HEK293 (cell line): ENCODE data around the gene THBS2.

Source experiments
- CTCF ChIA-PET: fragments of 350-600 bp; formaldehyde crosslinking; extraction: SDS; loops from one replicate; lab custom pipeline; 2021; ENCODE audit warnings: antibody characterized with exemption; lab: Yijun Ruan, JAX
- POLR2A ChIA-PET: fragments of 300-600 bp; formaldehyde crosslinking; extraction: SDS; loops from one replicate; lab custom pipeline; 2020; ENCODE audit warnings: antibody characterized with exemption, inconsistent platforms; lab: Yijun Ruan, JAX
- H3K27ac ChIP-seq: fragments of 200-500 bp; sonication (Bioruptor generic); 2 replicates; pipeline ENCODE4 v1.5.1; 2014; ENCODE audit warnings: low read depth, low read length, control low read depth, inconsistent platforms; ENCODE audit errors: extremely low read depth
- H3K36me3 ChIP-seq, 2 experiments: fragments of 200-500 bp in 1 of 2; sonication (Bioruptor generic) in 1 of 2; 1 replicate in 1 of 2; 2 replicates in 1 of 2; pipeline ENCODE4 v1.5.1; 2014 to 2017; ENCODE audit warnings: inconsistent platforms in 2 of 2, low read length in 2 of 2; ENCODE audit not compliant: control insufficient read depth in 2 of 2, insufficient read depth in 1 of 2
- H3K4me1 ChIP-seq: fragments of 200-500 bp; sonication (Bioruptor generic); 2 replicates; pipeline ENCODE4 v1.5.1; 2014; ENCODE audit warnings: mild to moderate bottlenecking, low read length, inconsistent platforms; ENCODE audit not compliant: control insufficient read depth, insufficient read depth
- H3K4me3 ChIP-seq: 2 replicates; pipeline ENCODE4 v1.5.1; 2011; ENCODE audit warnings: low read depth, mild to moderate bottlenecking, control low read depth, low read length, moderate library complexity
- H3K9me3 ChIP-seq: fragments of 200-500 bp; sonication (Bioruptor generic); 2 replicates; pipeline ENCODE4 v1.5.1; 2014; ENCODE audit warnings: low read depth, low read length, inconsistent platforms; ENCODE audit not compliant: control insufficient read depth, insufficient read depth
- BCL11B ChIP-seq: fragments of 450-650 bp; formaldehyde crosslinking; IDR thresholded peaks from 2 replicates; pipeline ENCODE4 v1.5.1; 2016; ENCODE audit warnings: low read depth, missing biosample characterization, missing genetic modification characterization
- EGR2 ChIP-seq: fragments of 450-650 bp; formaldehyde crosslinking; IDR thresholded peaks from 2 replicates; pipeline ENCODE4 v1.5.1; 2016; ENCODE audit warnings: low read depth, missing biosample characterization, missing genetic modification characterization
- GFI1B ChIP-seq: fragments of 450-650 bp; formaldehyde crosslinking; IDR thresholded peaks from 2 replicates; pipeline ENCODE4 v1.5.1; 2016; ENCODE audit warnings: missing biosample characterization, missing genetic modification characterization
- HOXC10 ChIP-seq: sonication (generic); formaldehyde crosslinking; IDR thresholded peaks from 2 replicates; pipeline ENCODE4 v1.8.1; 2023; ENCODE audit warnings: mild to moderate bottlenecking, missing genetic modification reagents
- KLF10 ChIP-seq: fragments of 450-650 bp; IDR thresholded peaks from 2 replicates; pipeline ENCODE4 v1.5.1; 2018; ENCODE audit warnings: missing biosample characterization, mild to moderate bottlenecking, missing genetic modification characterization
- KLF8 ChIP-seq: fragments of 450-650 bp; formaldehyde crosslinking; IDR thresholded peaks from 2 replicates; pipeline ENCODE4 v1.5.1; 2016; ENCODE audit warnings: missing biosample characterization, missing genetic modification characterization
- OSR2 ChIP-seq: fragments of 450-650 bp; formaldehyde crosslinking; IDR thresholded peaks from 2 replicates; pipeline ENCODE4 v1.5.1; 2016; ENCODE audit warnings: missing biosample characterization, missing genetic modification characterization
- SALL2 ChIP-seq: fragments of 450-650 bp; formaldehyde crosslinking; IDR thresholded peaks from 2 replicates; pipeline ENCODE4 v1.5.0; 2017; ENCODE audit warnings: missing biosample characterization, mild to moderate bottlenecking, missing genetic modification characterization, borderline replicate concordance
- SETDB1 ChIP-seq: IDR thresholded peaks from one replicate; pipeline ENCODE4 v1.6.1; 2017; ENCODE audit warnings: mild to moderate bottlenecking, low read length, moderate library complexity, mixed read lengths; ENCODE audit not compliant: insufficient read length
- ZBTB7A ChIP-seq: fragments of 450-650 bp; formaldehyde crosslinking; IDR thresholded peaks from 2 replicates; pipeline ENCODE4 v1.5.1; 2016; ENCODE audit warnings: low read depth, missing biosample characterization, missing genetic modification characterization
- ZFP3 ChIP-seq: fragments of 450-650 bp; formaldehyde crosslinking; IDR thresholded peaks from 2 replicates; pipeline ENCODE4 v1.5.1; 2016; ENCODE audit warnings: low read depth, missing biosample characterization, missing genetic modification characterization
- ZNF155 ChIP-seq: fragments of 450-650 bp; formaldehyde crosslinking; IDR thresholded peaks from 2 replicates; pipeline ENCODE4 v1.5.1; 2016; ENCODE audit warnings: missing biosample characterization, missing genetic modification characterization
- ZNF175 ChIP-seq: fragments of 450-650 bp; formaldehyde crosslinking; IDR thresholded peaks from 2 replicates; pipeline ENCODE4 v1.5.1; 2016; ENCODE audit warnings: missing biosample characterization, missing genetic modification characterization
- ZNF18 ChIP-seq: fragments of 450-650 bp; formaldehyde crosslinking; IDR thresholded peaks from 2 replicates; pipeline ENCODE4 v1.5.1; 2016; ENCODE audit warnings: missing biosample characterization, missing genetic modification characterization
- ZNF184 ChIP-seq: fragments of 450-650 bp; IDR thresholded peaks from 2 replicates; pipeline ENCODE4 v1.5.1; 2018; ENCODE audit warnings: missing biosample characterization, mild to moderate bottlenecking, missing genetic modification characterization
- ZNF239 ChIP-seq: fragments of 450-650 bp; formaldehyde crosslinking; IDR thresholded peaks from 2 replicates; pipeline ENCODE4 v1.5.1; 2016; ENCODE audit warnings: missing biosample characterization, missing genetic modification characterization
- ZNF24 ChIP-seq: fragments of 450-650 bp; formaldehyde crosslinking; IDR thresholded peaks from 2 replicates; pipeline ENCODE4 v1.5.1; 2016; ENCODE audit warnings: missing biosample characterization, missing genetic modification characterization
- ZNF311 ChIP-seq: fragments of 450-650 bp; formaldehyde crosslinking; IDR thresholded peaks from 2 replicates; pipeline ENCODE4 v1.5.1; 2017; ENCODE audit warnings: missing biosample characterization, missing genetic modification characterization, borderline replicate concordance
- ZNF394 ChIP-seq: fragments of 450-650 bp; formaldehyde crosslinking; IDR thresholded peaks from 2 replicates; pipeline ENCODE4 v1.5.1; 2016; ENCODE audit warnings: missing biosample characterization, missing genetic modification characterization, mild to moderate bottlenecking, moderate library complexity, borderline replicate concordance
- ZNF423 ChIP-seq: fragments of 450-650 bp; formaldehyde crosslinking; IDR thresholded peaks from 2 replicates; pipeline ENCODE4 v1.5.1; 2016; ENCODE audit warnings: missing biosample characterization, missing genetic modification characterization
- ZNF426 ChIP-seq: fragments of 450-650 bp; formaldehyde crosslinking; IDR thresholded peaks from 2 replicates; pipeline ENCODE4 v1.5.1; 2017; ENCODE audit warnings: missing biosample characterization, missing genetic modification characterization, mild to moderate bottlenecking, inconsistent platforms, moderate library complexity
- ZNF514 ChIP-seq: fragments of 450-650 bp; formaldehyde crosslinking; IDR thresholded peaks from 2 replicates; pipeline ENCODE4 v1.5.1; 2016; ENCODE audit warnings: missing biosample characterization, missing genetic modification characterization
- ZNF555 ChIP-seq: fragments of 450-650 bp; formaldehyde crosslinking; conservative IDR thresholded peaks from 2 replicates; pipeline ENCODE4 v1.5.1; 2017; ENCODE audit warnings: missing biosample characterization, mild to moderate bottlenecking, missing genetic modification characterization, inconsistent platforms
- ZNF580 ChIP-seq: fragments of 450-650 bp; formaldehyde crosslinking; IDR thresholded peaks from 2 replicates; pipeline ENCODE4 v1.5.1; 2016; ENCODE audit warnings: missing biosample characterization, missing genetic modification characterization
- ZNF610 ChIP-seq: fragments of 450-650 bp; formaldehyde crosslinking; IDR thresholded peaks from 2 replicates; pipeline ENCODE4 v1.5.1; 2016; ENCODE audit warnings: missing biosample characterization, missing genetic modification characterization, borderline replicate concordance
- ZNF747 ChIP-seq: fragments of 450-650 bp; formaldehyde crosslinking; IDR thresholded peaks from 2 replicates; pipeline ENCODE4 v1.5.1; 2016; ENCODE audit warnings: missing biosample characterization, missing genetic modification characterization
- ZSCAN23 ChIP-seq: fragments of 450-650 bp; formaldehyde crosslinking; IDR thresholded peaks from 2 replicates; pipeline ENCODE4 v1.5.1; 2016; ENCODE audit warnings: missing biosample characterization, missing genetic modification characterization
- TF ChIP-seq, protein P1 (sequence below): fragments of 450-650 bp; formaldehyde crosslinking; IDR thresholded peaks from 2 replicates; pipeline ENCODE4 v1.5.1; 2016; ENCODE audit warnings: missing biosample characterization, missing genetic modification characterization
- TF ChIP-seq, protein P2 (sequence below): fragments of 450-650 bp; formaldehyde crosslinking; optimal IDR thresholded peaks from 2 replicates; pipeline ENCODE3; 2016; ENCODE audit warnings: missing biosample characterization, mild to moderate bottlenecking, missing genetic modification characterization
- TF ChIP-seq, protein P3 (sequence below): fragments of 450-650 bp; formaldehyde crosslinking; IDR thresholded peaks from 2 replicates; pipeline ENCODE4 v1.5.1; 2016; ENCODE audit warnings: missing biosample characterization, missing genetic modification characterization, low read depth

THBS2 gene

DNA sequence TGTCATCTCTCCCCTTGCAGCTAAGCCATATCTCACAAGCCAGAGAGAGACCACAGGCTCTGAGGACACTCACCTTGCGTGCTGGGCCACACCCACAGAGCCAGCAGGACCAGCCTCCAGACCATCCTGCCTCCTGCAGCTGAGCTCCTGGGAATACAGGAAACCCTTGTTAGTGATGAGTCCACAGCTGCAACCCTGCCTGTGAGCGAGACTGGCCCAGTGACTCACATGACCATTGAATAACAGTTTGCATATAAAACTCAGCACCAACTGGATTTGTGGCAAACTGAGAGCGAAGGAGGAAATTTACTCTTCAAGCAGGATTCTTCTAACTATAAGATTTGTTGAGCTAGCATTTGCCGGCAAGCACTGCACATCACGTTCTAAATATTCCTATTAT is 3.0 kb downstream of the THBS2 start (continued):
- TF ChIP-seq ZNF394 (tag by site-specific recombination) (no peak), EGR2 (tag by site-specific recombination) (no peak), KLF10 (tag by site-specific recombination) (no peak)
- TF ChIP-seq, all 188 proteins: peak for 0

DNA sequence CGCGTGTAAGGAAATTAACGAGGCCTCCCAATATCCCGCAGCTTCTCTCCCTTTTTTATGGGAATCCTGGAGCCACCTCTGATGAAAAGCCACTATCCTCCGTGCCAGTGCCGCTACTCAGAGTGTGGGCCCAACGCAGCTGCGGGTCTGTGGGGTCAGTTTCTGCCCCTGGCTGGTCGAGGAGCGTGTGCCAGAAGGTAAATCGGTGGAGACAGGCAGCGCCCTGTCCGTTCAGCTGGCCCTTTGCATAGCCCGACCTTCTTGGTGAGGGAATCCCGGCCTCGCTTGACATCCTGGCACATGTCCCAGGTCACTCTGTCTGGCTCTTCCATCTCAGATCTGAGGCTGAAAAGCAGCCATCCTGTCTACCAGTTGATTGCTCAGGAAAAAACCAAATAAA is 4.6 kb downstream of the THBS2 start:
- TF ChIP-seq ZNF311 (tag by site-specific recombination), result no peak
- no peak for TF ChIP-seq BCL11B
- no peak for TF ChIP-seq SALL2 (tag by site-specific recombination)
- TF ChIP-seq ZNF426 (tag by site-specific recombination), result no peak
- no peak for TF ChIP-seq ZNF184 (tag by site-specific recombination)
- TF ChIP-seq ZNF18 (tag by site-specific recombination), result no peak
- no peak for TF ChIP-seq ZNF514 (tag by site-specific recombination)
- TF ChIP-seq ZNF239 (tag by site-specific recombination), result no peak
- no peak for TF ChIP-seq HOXC10 (CRISPR knock-in tag)
- TF ChIP-seq ZBTB7A (tag by site-specific recombination), result no peak
- TF ChIP-seq ZNF580 (tag by site-specific recombination), result no peak
- TF ChIP-seq, protein P1, sequence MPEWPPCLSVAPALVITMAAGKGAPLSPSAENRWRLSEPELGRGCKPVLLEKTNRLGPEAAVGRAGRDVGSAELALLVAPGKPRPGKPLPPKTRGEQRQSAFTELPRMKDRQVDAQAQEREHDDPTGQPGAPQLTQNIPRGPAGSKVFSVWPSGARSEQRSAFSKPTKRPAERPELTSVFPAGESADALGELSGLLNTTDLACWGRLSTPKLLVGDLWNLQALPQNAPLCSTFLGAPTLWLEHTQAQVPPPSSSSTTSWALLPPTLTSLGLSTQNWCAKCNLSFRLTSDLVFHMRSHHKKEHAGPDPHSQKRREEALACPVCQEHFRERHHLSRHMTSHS (tag by site-specific recombination), result no peak
- TF ChIP-seq ZNF423 (tag by site-specific recombination), result no peak
- TF ChIP-seq ZSCAN23 (tag by site-specific recombination), result no peak
- TF ChIP-seq OSR2 (tag by site-specific recombination), result no peak
- TF ChIP-seq ZNF24 (tag by site-specific recombination), result no peak
- no peak for TF ChIP-seq GFI1B (tag by site-specific recombination)
- TF ChIP-seq, protein P2, sequence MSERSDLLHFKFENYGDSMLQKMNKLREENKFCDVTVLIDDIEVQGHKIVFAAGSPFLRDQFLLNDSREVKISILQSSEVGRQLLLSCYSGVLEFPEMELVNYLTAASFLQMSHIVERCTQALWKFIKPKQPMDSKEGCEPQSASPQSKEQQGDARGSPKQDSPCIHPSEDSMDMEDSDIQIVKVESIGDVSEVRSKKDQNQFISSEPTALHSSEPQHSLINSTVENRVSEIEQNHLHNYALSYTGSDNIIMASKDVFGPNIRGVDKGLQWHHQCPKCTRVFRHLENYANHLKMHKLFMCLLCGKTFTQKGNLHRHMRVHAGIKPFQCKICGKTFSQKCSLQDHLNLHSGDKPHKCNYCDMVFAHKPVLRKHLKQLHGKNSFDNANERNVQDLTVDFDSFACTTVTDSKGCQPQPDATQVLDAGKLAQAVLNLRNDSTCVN (tag by site-specific recombination), result no peak
- ChIA-PET CTCF (no interaction called here), POLR2A (no interaction called here)
- Histone ChIP-seq H3K27ac (no peak overlapping the region), H3K36me3 (no peaks in the 10 kb centered on the region), H3K4me3 (no peak overlapping the region), H3K4me1 (no peaks in the 10 kb centered on the region), H3K9me3 (no peaks in the 10 kb centered on the region)

GRCh38 chr6:169248521-169248971 is 5.1 kb downstream of the THBS2 start:
- Histone ChIP-seq H3K4me3 (no peak overlapping the region), H3K9me3 (no peaks in the 10 kb centered on the region), H3K36me3 (no peaks in the 10 kb centered on the region), H3K4me1 (no peaks in the 10 kb centered on the region), H3K27ac (no peak overlapping the region)
- ChIA-PET CTCF (no interaction called here), POLR2A (no interaction called here)
- TF ChIP-seq KLF8 (tag by site-specific recombination) (no peak), ZNF155 (tag by site-specific recombination) (no peak), ZNF175 (tag by site-specific recombination) (no peak), ZFP3 (tag by site-specific recombination) (no peak), ZNF610 (tag by site-specific recombination) (no peak), SETDB1 (no peak), ZNF747 (tag by site-specific recombination) (no peak), ZNF555 (no peak)
- TF ChIP-seq, protein P3, sequence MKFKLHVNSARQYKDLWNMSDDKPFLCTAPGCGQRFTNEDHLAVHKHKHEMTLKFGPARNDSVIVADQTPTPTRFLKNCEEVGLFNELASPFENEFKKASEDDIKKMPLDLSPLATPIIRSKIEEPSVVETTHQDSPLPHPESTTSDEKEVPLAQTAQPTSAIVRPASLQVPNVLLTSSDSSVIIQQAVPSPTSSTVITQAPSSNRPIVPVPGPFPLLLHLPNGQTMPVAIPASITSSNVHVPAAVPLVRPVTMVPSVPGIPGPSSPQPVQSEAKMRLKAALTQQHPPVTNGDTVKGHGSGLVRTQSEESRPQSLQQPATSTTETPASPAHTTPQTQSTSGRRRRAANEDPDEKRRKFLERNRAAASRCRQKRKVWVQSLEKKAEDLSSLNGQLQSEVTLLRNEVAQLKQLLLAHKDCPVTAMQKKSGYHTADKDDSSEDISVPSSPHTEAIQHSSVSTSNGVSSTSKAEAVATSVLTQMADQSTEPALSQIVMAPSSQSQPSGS, result no peak
